Endothelial cell of umbilical vein (primary cell): ENCODE data around the gene PCSK9.

Experiments used
- CTCF ChIP-seq, 2 donors: IDR thresholded peaks; 1 replicate in 1 of 2; 2 replicates in 1 of 2; pipeline ENCODE4 v1.5.1; 2011; ENCODE audit warnings: low read length in 2 of 2, mild to moderate bottlenecking in 2 of 2, moderate library complexity in 2 of 2, control low read depth in 1 of 2, inconsistent platforms in 1 of 2, low read depth in 1 of 2; ENCODE audit not compliant: insufficient read depth in 1 of 2; ENCODE audit errors: extremely low read depth in 1 of 2
- EZH2 ChIP-seq: IDR thresholded peaks from 2 replicates; pipeline ENCODE4 v1.6.1; 2012; ENCODE audit warnings: borderline replicate concordance, low read depth, mild to moderate bottlenecking, moderate library complexity, low read length, inconsistent platforms; ENCODE audit not compliant: severe bottlenecking
- FOS ChIP-seq: IDR thresholded peaks from 2 replicates; pipeline ENCODE4 v1.6.1; 2011; ENCODE audit warnings: mild to moderate bottlenecking, low read length, moderate library complexity, borderline replicate concordance; ENCODE audit not compliant: insufficient read depth
- MYC ChIP-seq: IDR thresholded peaks from one replicate; pipeline ENCODE4 v1.6.1; 2011; ENCODE audit warnings: mild to moderate bottlenecking, low read depth, low read length
- POLR2A ChIP-seq: IDR thresholded peaks from 2 replicates; pipeline ENCODE4 v1.6.1; 2012; ENCODE audit warnings: low read depth, mild to moderate bottlenecking, control low read depth, low read length
- POLR2AphosphoS5 ChIP-seq: IDR thresholded peaks from 2 replicates; pipeline ENCODE4 v1.6.1; 2012; ENCODE audit warnings: low read depth, mild to moderate bottlenecking, control low read depth, low read length, moderate library complexity; ENCODE audit not compliant: insufficient read depth

- TF ChIP-seq CTCF (IDR thresholded peaks at IDR 0.05; ENCODE audit: extremely low read depth in 1 of 2, insufficient read depth in 1 of 2, low read depth in 1 of 2, low read length in 2 of 2) (no peak), POLR2A (no peak), MYC (no peak), POLR2AphosphoS5 (no peak), EZH2 (no peak), FOS (no peak)
Observed at GRCh38 chr1:55052221-55053142, 13.1 kb downstream of the PCSK9 start.
